ENCODE data around the gene SLC6A9. TPM values are rescaled to one million over a fixed set of nuclear protein-coding genes. Genes with fewer than 3 reads are reported as not detected.

The SLC6A9 gene
- total RNA-seq, 3 donors from 2014 or later (not counting 1 experiment from before 2014, with no cell fraction given) = 0.29 to 0.55 TPM; not detected in 1

GRCh38 chr1:44043176-44044070 lies 12.2 kb upstream of the SLC6A9 start:
- H3K27ac ChIP-seq (ENCODE audit: low read length) = no peak overlapping the region
- no peak for DNase-seq

GRCh38 chr1:44040846-44041245 lies 9.6 kb upstream of the SLC6A9 start:
- intact Hi-C loops (cut with micrococcal nuclease) = no loop called here
- Histone ChIP-seq H3K27ac (ENCODE audit: low read length) (no peak overlapping the region), H3K9me3 (ENCODE audit: control insufficient read depth, insufficient read depth, low read length) (no peaks in the 10 kb centered on the region), H3K36me3 (ENCODE audit: control insufficient read depth, insufficient read depth, low read length) (no peaks in the 10 kb centered on the region), H3K4me3 (ENCODE audit: low read length) (no peak overlapping the region), H3K4me1 (ENCODE audit: control insufficient read depth, insufficient read depth, low read length) (no peaks in the 10 kb centered on the region), H3K27me3 (ENCODE audit: control insufficient read depth, insufficient read depth, low read length) (no peaks in the 10 kb centered on the region)
- ATAC-seq (no peak), DNase-seq (no peak)
- no peak overlapping the region for H3K27ac Mint-ChIP-seq
- no peak overlapping the region for H3K4me3 Mint-ChIP-seq
- no peaks in the 10 kb centered on the region for H3K9me3 Mint-ChIP-seq
- no peak for TF ChIP-seq CTCF (IDR thresholded peaks at IDR 0.05)
- peaks cover 6 to 11% of the 10 kb centered on the region in 2 donors for H3K27me3 Mint-ChIP-seq (ENCODE audit: low read depth in 2 of 2)
- no peaks in the 10 kb centered on the region for H3K36me3 Mint-ChIP-seq
- no peaks in the 10 kb centered on the region for H3K4me1 Mint-ChIP-seq
- WGBS (ENCODE audit: insufficient coverage) = no CpG with 5 or more reads among the region's 4 CpGs

More at GRCh38 chr1:44043176-44044070, 12.2 kb upstream of the SLC6A9 start:
- no peak overlapping the region for H3K4me3 ChIP-seq (ENCODE audit: low read length)
- no peak overlapping the region for H3K27ac Mint-ChIP-seq
- H3K4me1 ChIP-seq (ENCODE audit: control insufficient read depth, insufficient read depth, low read length) = no peaks in the 10 kb centered on the region
- TF ChIP-seq CTCF (IDR thresholded peaks at IDR 0.05) = no peak
- 82% methylated on average over 15 of the region's 16 CpGs for WGBS (ENCODE audit: insufficient coverage)
- H3K4me1 Mint-ChIP-seq = peaks cover 0 to 6% of the 10 kb centered on the region in 2 donors
- H3K27me3 ChIP-seq (ENCODE audit: control insufficient read depth, insufficient read depth, low read length) = no peaks in the 10 kb centered on the region
- no peaks in the 10 kb centered on the region for H3K9me3 Mint-ChIP-seq
- H3K27me3 Mint-ChIP-seq (ENCODE audit: low read depth in 2 of 2) = peaks cover 13 to 14% of the 10 kb centered on the region in 2 donors
- H3K4me3 Mint-ChIP-seq = no peak overlapping the region
- H3K9me3 ChIP-seq (ENCODE audit: control insufficient read depth, insufficient read depth, low read length) = no peaks in the 10 kb centered on the region
- H3K36me3 ChIP-seq (ENCODE audit: control insufficient read depth, insufficient read depth, low read length) = no peaks in the 10 kb centered on the region
- H3K36me3 Mint-ChIP-seq = no peaks in the 10 kb centered on the region
- no peak for ATAC-seq
- intact Hi-C loops (cut with micrococcal nuclease) = no loop called here

- no peak overlapping the region for H3K4me3 ChIP-seq (ENCODE audit: low read length)
- H3K4me1 ChIP-seq (ENCODE audit: control insufficient read depth, insufficient read depth, low read length) = no peaks in the 10 kb centered on the region
- DNase-seq = no peak
- Mint-ChIP-seq H3K36me3 (no peaks in the 10 kb centered on the region), H3K9me3 (no peaks in the 10 kb centered on the region), H3K27me3 (ENCODE audit: low read depth in 2 of 2) (peaks cover 6 to 7% of the 10 kb centered on the region in 2 donors), H3K27ac (no peak overlapping the region), H3K4me1 (no peaks in the 10 kb centered on the region), H3K4me3 (no peak overlapping the region)
- H3K9me3 ChIP-seq (ENCODE audit: control insufficient read depth, insufficient read depth, low read length) = no peaks in the 10 kb centered on the region
- H3K36me3 ChIP-seq (ENCODE audit: control insufficient read depth, insufficient read depth, low read length) = no peaks in the 10 kb centered on the region
- no peak overlapping the region for H3K27ac ChIP-seq (ENCODE audit: low read length)
- ATAC-seq = no peak
- intact Hi-C loops (cut with micrococcal nuclease) = no loop called here
- no peak for TF ChIP-seq CTCF (IDR thresholded peaks at IDR 0.05)
- H3K27me3 ChIP-seq (ENCODE audit: control insufficient read depth, insufficient read depth, low read length) = no peaks in the 10 kb centered on the region
- WGBS (ENCODE audit: insufficient coverage) = 100% methylated on average over 1 of the region's 2 CpGs
These were observed 9.2 kb upstream of the SLC6A9 start for GRCh38 chr1:44040418-44040817.
